Endothelial cell of umbilical vein (primary cell): Measurements from ENCODE around the gene PSENEN. TPM values are rescaled to one million over a fixed set of nuclear protein-coding genes. Genes with fewer than 3 reads are reported as not detected.
"Not testable (repeated sequence)": the region's sequence is repeated elsewhere in the genome, so short reads cannot be mapped to it uniquely, and the experiment has no call there.

ENCODE experiments used
- BruUV-seq: library from RNA; stranded (reverse); fragments of 400-500 nt; replicated peaks from 2 replicates; lab custom pipeline; 2021; lab: Mats Ljungman, UMichigan
- CTCF ChIA-PET: fragments of 300-600, 350-600 bp; sonication (Branson Sonifier 250); formaldehyde crosslinking; loops from one replicate; lab custom pipeline; 2021; ENCODE audit warnings: antibody characterized with exemption, inconsistent platforms; lab: Charles Lee
- POLR2A ChIA-PET: fragments of 300-600, 350-600 bp; sonication (Branson Sonifier 250); formaldehyde crosslinking; loops from one replicate; lab custom pipeline; 2021; ENCODE audit warnings: antibody characterized with exemption, inconsistent platforms; lab: Charles Lee
- DNase-seq: peaks from one replicate; pipeline ENCODE4 v3.0.0-alpha.2; 2011; ENCODE audit warnings: low read depth, low spot score
- FAIRE-seq: peaks from 2 replicates; lab custom pipeline; 2011; peaks lifted over from hg19 to GRCh38; lab: Jason Lieb, UNC
- H2AFZ ChIP-seq: 2 replicates; pipeline ENCODE4 v1.6.0; 2012; ENCODE audit warnings: low read depth, low read length, control low read depth, inconsistent platforms
- H3K27ac ChIP-seq: 2 replicates; pipeline ENCODE4 v1.5.1; 2011; ENCODE audit warnings: low read depth, mild to moderate bottlenecking, control low read depth, low read length, moderate library complexity; ENCODE audit not compliant: insufficient read depth
- H3K27me3 ChIP-seq, 2 experiments: 2 replicates each; pipeline versions ENCODE4 v1.6.0 to v1.6.1; 2011; ENCODE audit warnings: low read length in 2 of 2, mixed read lengths in 1 of 2; ENCODE audit not compliant: control insufficient read depth in 2 of 2, insufficient read depth in 2 of 2
- H3K36me3 ChIP-seq, 2 experiments: 2 replicates in 1 of 2; 3 replicates in 1 of 2; pipeline ENCODE4 v1.5.1; 2011; ENCODE audit warnings: low read length in 2 of 2, mild to moderate bottlenecking in 1 of 2, moderate library complexity in 1 of 2; ENCODE audit not compliant: control insufficient read depth in 2 of 2, insufficient read depth in 2 of 2; ENCODE audit errors: extremely low read depth in 1 of 2
- H3K4me1 ChIP-seq: 3 replicates; pipeline ENCODE4 v1.5.1; 2011; ENCODE audit warnings: mild to moderate bottlenecking, low read length; ENCODE audit not compliant: control insufficient read depth, insufficient read depth; ENCODE audit errors: extremely low read depth
- H3K4me2 ChIP-seq: 2 replicates; pipeline ENCODE4 v1.6.1; 2011; ENCODE audit warnings: low read length, control low read depth, mixed read lengths; ENCODE audit not compliant: insufficient read depth
- H3K4me3 ChIP-seq, 3 experiments: fragments of 200-600 bp in 1 of 3; sonication (generic), shearing (Covaris generic) in 1 of 3; replicated peaks in 1 of 3; 2 replicates each; pipeline ENCODE4 v1.5.1; 2011 to 2016; ENCODE audit warnings: control low read depth in 3 of 3, low read length in 3 of 3, mild to moderate bottlenecking in 2 of 3, inconsistent platforms in 1 of 3, low read depth in 1 of 3, moderate library complexity in 1 of 3; ENCODE audit not compliant: insufficient read depth in 1 of 3
- H3K79me2 ChIP-seq: 2 replicates; pipeline ENCODE4 v1.6.0; 2012; ENCODE audit warnings: low read length, inconsistent platforms; ENCODE audit not compliant: control insufficient read depth, insufficient read depth
- H3K9ac ChIP-seq: replicated peaks from 2 replicates; pipeline ENCODE3; 2011; ENCODE audit warnings: low read length, control low read depth; ENCODE audit not compliant: insufficient read depth; ENCODE audit errors: extremely low read depth
- H3K9me1 ChIP-seq: replicated peaks from 3 replicates; pipeline ENCODE4 v1.6.0; 2011; ENCODE audit warnings: mild to moderate bottlenecking, low read length; ENCODE audit not compliant: control insufficient read depth, insufficient read depth; ENCODE audit errors: extremely low read depth
- H3K9me3 ChIP-seq: replicated peaks from 2 replicates; pipeline ENCODE4 v1.5.1; 2012; ENCODE audit warnings: low read length, inconsistent platforms; ENCODE audit not compliant: control insufficient read depth, insufficient read depth
- H4K20me1 ChIP-seq: replicated peaks from 2 replicates; pipeline ENCODE3; 2011; ENCODE audit warnings: mild to moderate bottlenecking, low read length; ENCODE audit not compliant: control insufficient read depth, insufficient read depth; ENCODE audit errors: extremely low read depth
- EZH2 ChIP-seq: IDR thresholded peaks from 2 replicates; pipeline ENCODE4 v1.6.1; 2012; ENCODE audit warnings: borderline replicate concordance, low read depth, mild to moderate bottlenecking, moderate library complexity, low read length, inconsistent platforms; ENCODE audit not compliant: severe bottlenecking
- FOS ChIP-seq: IDR thresholded peaks from 2 replicates; pipeline ENCODE4 v1.6.1; 2011; ENCODE audit warnings: mild to moderate bottlenecking, low read length, moderate library complexity, borderline replicate concordance; ENCODE audit not compliant: insufficient read depth
- GATA2 ChIP-seq: IDR thresholded peaks from 2 replicates; pipeline ENCODE4 v1.7.0; 2011; ENCODE audit warnings: low read depth, mild to moderate bottlenecking, moderate library complexity, mixed read lengths, low read length; ENCODE audit not compliant: insufficient read length, insufficient read depth
- JUN ChIP-seq: IDR thresholded peaks from 2 replicates; pipeline ENCODE4 v1.6.1; 2011; ENCODE audit warnings: borderline replicate concordance, low read depth; ENCODE audit not compliant: insufficient read length, insufficient read depth
- MAX ChIP-seq: IDR thresholded peaks from 2 replicates; pipeline ENCODE4 v1.6.1; 2011; ENCODE audit not compliant: insufficient read depth, insufficient read length
- MYC ChIP-seq: IDR thresholded peaks from one replicate; pipeline ENCODE4 v1.6.1; 2011; ENCODE audit warnings: mild to moderate bottlenecking, low read depth, low read length
- POLR2A ChIP-seq: IDR thresholded peaks from 2 replicates; pipeline ENCODE4 v1.6.1; 2012; ENCODE audit warnings: low read depth, mild to moderate bottlenecking, control low read depth, low read length
- POLR2AphosphoS5 ChIP-seq: IDR thresholded peaks from 2 replicates; pipeline ENCODE4 v1.6.1; 2012; ENCODE audit warnings: low read depth, mild to moderate bottlenecking, control low read depth, low read length, moderate library complexity; ENCODE audit not compliant: insufficient read depth
- dilution Hi-C: fragments of 300-500 bp; cut with MboI; formaldehyde crosslinking; loops from one replicate; pipeline ENCODE4 v1.15.0; 2019; ENCODE audit warnings: low sequenced_read_pairs; ENCODE audit not compliant: extremely low pct_ligation_motif_present
- intact Hi-C: fragments of 100-400 bp; cut with micrococcal nuclease; formaldehyde crosslinking; loops from one replicate; pipeline ENCODE4 v1.10.0; 2022
- polyA plus RNA-seq, 4 experiments: library from polyadenylated mRNA; depleted of rRNA in 3 of 4; stranded (reverse) in 3 of 4; unstranded in 1 of 4; fragments of >200 nt; gene quantifications; 2 replicates each; pipeline versions ENCODE4 v1.2.1 to v1.2.3, GENCODE V29; 2011 to 2012; ENCODE audit warnings: missing spikeins in 1 of 4
- total RNA-seq: library from RNA; stranded (reverse); gene quantifications from 2 replicates; pipeline ENCODE4 v1.2.3, GENCODE V29; 2021
- TF ChIP-seq, protein P1 (sequence below), 2 donors: IDR thresholded peaks; 1 replicate in 1 of 2; 2 replicates in 1 of 2; pipeline ENCODE4 v1.5.1; 2011; ENCODE audit warnings: low read length in 2 of 2, mild to moderate bottlenecking in 2 of 2, moderate library complexity in 2 of 2, control low read depth in 1 of 2, inconsistent platforms in 1 of 2, low read depth in 1 of 2; ENCODE audit not compliant: insufficient read depth in 1 of 2; ENCODE audit errors: extremely low read depth in 1 of 2

The PSENEN gene
- total and polyA plus RNA-seq, 2 donors (not counting 3 experiments of a cell fraction or from before 2014, with no cell fraction given), result 60.0 to 70.1 TPM

DNA sequence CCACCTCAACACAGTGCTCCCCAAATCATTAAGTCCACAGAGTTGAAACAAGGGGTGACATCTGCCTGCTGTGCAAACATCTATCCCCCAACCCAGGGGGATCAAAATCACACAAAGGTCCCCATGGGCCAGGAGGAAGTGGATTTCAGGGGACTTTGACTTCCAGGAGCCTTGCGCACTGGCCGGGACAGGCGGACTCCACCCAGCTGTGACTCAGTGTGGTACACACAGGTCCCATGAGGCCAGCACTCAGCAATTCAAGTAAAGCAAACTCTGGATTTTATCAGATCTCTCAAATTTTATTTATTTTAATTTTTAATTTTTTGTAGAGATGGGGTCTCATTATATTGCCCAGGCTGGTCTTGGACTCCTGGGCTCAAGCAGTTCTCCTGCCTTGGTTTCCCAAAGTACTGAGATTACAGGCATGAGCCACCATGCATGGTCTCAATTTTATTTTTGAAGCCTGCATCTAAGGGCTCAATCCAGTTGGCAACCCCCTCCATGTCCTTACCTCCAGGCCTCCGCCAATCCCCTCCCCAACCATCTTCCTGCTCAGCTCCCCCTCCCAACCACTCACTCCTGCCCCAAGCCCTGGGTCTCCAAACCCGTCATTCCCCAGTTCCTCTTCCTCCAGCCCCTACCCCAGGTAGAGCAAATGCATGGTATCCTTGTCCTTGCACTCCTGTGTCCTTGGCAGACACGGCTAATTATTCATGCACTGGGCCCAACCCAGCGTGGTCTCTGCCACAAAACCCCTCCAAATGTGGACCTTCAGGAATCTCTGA is 48.1 kb downstream of the PSENEN start:
- Histone ChIP-seq H3K9me1 (no peaks in the 10 kb centered on the region), H3K79me2 (no peaks in the 10 kb centered on the region), H3K27me3 (peaks cover 11 to 22% of the 10 kb centered on the region in 2 experiments), H3K36me3 (no peaks in the 10 kb centered on the region), H2AFZ (no peak overlapping the region), H3K9ac (no peak overlapping the region), H3K4me1 (no peaks in the 10 kb centered on the region), H3K4me2 (no peak overlapping the region), H3K27ac (no peak overlapping the region), H3K9me3 (no peaks in the 10 kb centered on the region), H4K20me1 (no peaks in the 10 kb centered on the region), H3K4me3 (no peak overlapping the region)
- FAIRE-seq, result no peak
- POLR2A ChIA-PET, result interaction anchor here (0.6 kb wide), 1 partner anchor 136 kb away, joined by 6 read pairs; no protein-coding TSS in a partner anchor
- TF ChIP-seq, protein P1, sequence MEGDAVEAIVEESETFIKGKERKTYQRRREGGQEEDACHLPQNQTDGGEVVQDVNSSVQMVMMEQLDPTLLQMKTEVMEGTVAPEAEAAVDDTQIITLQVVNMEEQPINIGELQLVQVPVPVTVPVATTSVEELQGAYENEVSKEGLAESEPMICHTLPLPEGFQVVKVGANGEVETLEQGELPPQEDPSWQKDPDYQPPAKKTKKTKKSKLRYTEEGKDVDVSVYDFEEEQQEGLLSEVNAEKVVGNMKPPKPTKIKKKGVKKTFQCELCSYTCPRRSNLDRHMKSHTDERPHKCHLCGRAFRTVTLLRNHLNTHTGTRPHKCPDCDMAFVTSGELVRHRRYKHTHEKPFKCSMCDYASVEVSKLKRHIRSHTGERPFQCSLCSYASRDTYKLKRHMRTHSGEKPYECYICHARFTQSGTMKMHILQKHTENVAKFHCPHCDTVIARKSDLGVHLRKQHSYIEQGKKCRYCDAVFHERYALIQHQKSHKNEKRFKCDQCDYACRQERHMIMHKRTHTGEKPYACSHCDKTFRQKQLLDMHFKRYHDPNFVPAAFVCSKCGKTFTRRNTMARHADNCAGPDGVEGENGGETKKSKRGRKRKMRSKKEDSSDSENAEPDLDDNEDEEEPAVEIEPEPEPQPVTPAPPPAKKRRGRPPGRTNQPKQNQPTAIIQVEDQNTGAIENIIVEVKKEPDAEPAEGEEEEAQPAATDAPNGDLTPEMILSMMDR (IDR thresholded peaks at IDR 0.05; ENCODE audit: extremely low read depth in 1 of 2, insufficient read depth in 1 of 2, low read depth in 1 of 2, low read length in 2 of 2), result no peak
- no peak for TF ChIP-seq EZH2
- TF ChIP-seq MYC, result no peak
- no peak for TF ChIP-seq GATA2
- no peak for TF ChIP-seq POLR2A
- TF ChIP-seq MAX, result no peak
- no peak for TF ChIP-seq JUN
- no peak for TF ChIP-seq POLR2AphosphoS5
- no peak for TF ChIP-seq FOS
- intact Hi-C loops (no loop called here), dilution Hi-C loops (no loop called here)
- DNase-seq, result no peak
- no TSS peak for BruUV-seq
- CTCF ChIA-PET, result interaction anchor here (0.6 kb wide), 1 partner anchor 17 kb away, joined by 3 read pairs; no protein-coding TSS in a partner anchor

DNA sequence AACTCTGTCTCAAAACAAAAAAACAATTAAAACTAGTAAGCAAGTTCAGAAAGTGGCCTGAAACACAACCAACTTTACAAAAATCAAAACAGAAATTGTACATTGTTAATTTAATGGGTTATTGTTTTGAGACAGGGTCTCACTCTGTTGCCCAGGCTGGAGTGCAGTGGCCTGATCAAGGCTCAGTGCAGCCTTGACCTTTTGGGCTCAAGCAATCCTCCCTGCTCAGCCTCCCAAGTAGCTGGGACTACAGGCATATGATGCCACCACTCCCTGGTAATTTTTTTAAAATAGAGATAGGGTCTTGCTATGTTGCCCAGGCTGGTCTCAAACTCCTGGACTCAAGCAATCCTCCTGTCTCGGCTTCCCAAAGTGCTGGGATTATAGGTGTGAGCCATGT is 50.1 kb downstream of the PSENEN start:
- DNase-seq, BruUV-seq, H3K27ac ChIP-seq, CTCF ChIA-PET, H3K36me3 ChIP-seq, H3K9ac ChIP-seq, H3K9me3 ChIP-seq, H3K4me3 ChIP-seq, intact Hi-C loops, H3K4me2 ChIP-seq, H3K79me2 ChIP-seq, POLR2A ChIA-PET, H2AFZ ChIP-seq, FAIRE-seq, H3K9me1 ChIP-seq, dilution Hi-C loops, H3K4me1 ChIP-seq, H4K20me1 ChIP-seq: not testable (repeated sequence)
- peaks cover 11 to 22% of the 10 kb centered on the region in 2 experiments for H3K27me3 ChIP-seq
